RCC 7860 (cell line): ENCODE data around the gene ZNF830.
"Not testable (repeated sequence)": the region's sequence is repeated elsewhere in the genome, so short reads cannot be mapped to it uniquely, and the experiment has no call there.

Experiments used
- DNase-seq: peaks from one replicate; pipeline ENCODE4 v3.0.0-alpha.2; 2015; ENCODE audit warnings: low spot score
- FAIRE-seq: peaks from 2 replicates; lab custom pipeline; 2012; peaks lifted over from hg19 to GRCh38; lab: Jason Lieb, UNC

ZNF830 gene, protein sequence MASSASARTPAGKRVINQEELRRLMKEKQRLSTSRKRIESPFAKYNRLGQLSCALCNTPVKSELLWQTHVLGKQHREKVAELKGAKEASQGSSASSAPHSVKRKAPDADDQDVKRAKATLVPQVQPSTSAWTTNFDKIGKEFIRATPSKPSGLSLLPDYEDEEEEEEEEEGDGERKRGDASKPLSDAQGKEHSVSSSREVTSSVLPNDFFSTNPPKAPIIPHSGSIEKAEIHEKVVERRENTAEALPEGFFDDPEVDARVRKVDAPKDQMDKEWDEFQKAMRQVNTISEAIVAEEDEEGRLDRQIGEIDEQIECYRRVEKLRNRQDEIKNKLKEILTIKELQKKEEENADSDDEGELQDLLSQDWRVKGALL

DNA sequence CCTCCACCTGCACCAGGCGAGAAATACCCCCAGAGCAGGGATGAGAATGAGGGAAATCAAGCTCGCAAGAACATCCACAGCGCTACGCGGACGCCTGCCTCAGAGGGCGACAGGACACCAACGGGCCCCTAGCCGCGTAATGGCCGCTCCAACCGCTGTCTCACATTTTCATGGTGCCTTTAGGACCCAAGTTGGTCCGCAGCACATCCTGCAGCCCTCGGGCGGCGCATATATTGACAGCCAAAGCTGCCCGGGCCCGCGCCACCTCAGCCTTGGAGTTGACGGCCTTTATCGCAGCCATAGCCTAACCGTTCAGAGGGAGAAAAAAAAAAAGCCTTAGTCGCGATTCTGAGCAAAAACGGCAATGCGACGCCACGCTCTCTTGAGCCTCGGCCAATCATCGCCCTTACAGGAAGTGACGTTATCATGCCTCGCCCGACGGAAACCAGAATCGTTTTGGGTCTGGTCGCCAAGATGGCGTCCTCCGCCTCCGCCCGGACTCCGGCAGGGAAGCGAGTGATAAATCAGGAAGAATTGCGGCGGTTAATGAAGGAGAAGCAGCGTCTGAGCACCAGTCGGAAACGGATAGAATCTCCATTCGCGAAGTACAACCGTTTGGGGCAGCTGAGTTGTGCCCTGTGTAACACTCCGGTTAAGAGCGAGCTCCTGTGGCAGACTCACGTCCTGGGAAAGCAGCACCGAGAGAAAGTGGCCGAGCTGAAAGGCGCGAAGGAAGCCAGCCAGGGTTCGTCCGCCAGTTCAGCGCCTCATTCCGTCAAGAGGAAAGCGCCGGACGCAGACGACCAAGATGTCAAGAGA lies at the start of gene ZNF830, which contains the start of gene CCT6B:
Gene ZNF830 (plus strand): TSS at position 448 of the 819 bp plus-strand sequence. CDS start 27 bp downstream, at position 475.
Gene CCT6B (minus strand): TSS at position 368 of the 819 bp plus-strand sequence. CDS start 67 bp downstream, at position 301.
- peak; percentile 72 for FAIRE-seq
- DNase-seq = peak; percentile 76

DNA sequence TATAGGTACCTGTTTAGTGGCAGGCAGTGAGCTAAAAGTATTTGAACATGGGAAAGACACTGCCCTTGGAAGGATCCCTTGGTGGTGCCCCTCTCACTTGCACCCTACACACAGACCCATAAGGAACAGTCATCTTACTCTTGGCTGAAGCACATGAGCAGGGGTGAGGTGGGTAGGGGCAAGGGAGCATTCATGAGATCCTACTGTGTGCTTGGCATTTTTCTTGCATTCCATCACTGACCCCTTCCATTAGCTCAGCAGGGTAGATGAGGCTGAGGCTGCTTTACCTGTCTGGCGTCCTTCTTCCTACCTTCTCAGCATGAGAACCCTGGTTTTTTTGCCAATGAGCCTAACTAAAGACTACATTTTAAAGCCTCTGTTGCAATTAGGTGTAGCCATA lies 48.3 kb upstream of the ZNF830 start:
- no peak for FAIRE-seq
- DNase-seq = no peak

DNA sequence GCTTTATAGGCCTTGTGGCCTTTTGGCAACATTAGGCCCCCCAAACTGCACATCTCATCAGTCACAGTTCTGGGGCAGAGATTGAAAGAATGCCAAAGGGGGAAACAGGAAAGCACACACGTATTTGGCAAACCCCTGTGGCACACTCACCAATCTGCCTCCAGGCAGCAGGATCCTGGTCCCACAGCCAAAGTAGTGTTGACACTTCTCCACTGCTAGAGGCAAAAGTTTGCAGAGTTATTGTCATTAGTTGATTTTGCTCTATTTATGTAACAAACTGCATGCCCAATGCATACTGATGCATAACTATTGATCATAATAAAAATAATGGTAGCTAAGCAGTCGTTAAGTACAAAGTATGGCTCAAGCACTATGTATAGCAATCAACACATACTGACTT lies 45.2 kb upstream of the ZNF830 start:
- DNase-seq (no peak), FAIRE-seq (no peak)

DNA sequence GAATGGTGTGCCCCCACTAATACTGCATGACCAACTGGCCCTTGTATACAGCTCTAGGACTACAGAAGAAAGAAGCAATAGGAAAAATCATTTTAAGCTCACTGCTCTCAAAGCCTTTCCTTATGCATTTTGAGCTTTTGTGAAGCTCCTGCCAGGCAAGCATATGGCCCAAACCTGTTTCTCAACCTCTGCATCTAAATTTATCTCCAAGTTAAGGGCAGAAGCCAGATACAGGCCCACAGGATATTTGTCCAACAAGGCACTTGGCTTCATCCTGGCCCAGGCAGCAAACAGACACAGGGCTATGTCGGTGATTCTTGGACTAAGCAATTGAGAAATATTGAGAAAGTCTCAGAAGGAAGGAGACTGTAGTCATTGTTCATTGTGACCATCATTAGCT lies 44.0 kb upstream of the ZNF830 start:
- no peak for DNase-seq

DNA sequence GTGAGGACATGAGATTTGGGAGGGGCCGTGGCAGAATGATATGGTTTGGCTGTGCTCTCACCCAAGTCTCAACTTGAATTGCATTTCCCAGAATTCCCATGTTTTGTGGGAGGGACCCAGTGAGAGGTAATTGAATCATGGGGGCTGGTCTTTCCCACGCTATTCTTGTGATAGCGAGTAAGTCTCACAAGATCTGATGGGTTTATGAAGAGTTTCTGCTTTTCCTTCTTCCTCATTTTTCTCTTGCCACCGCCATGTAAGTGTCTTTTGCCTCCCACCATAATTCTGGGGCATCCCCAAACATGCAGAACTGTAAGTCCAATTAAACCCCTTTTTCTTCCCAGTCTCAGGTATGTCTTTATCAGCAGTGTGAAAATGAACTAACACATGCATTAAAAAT lies 40.7 kb upstream of the ZNF830 start:
- FAIRE-seq = no peak
- no peak for DNase-seq

More for the DNA sequence above, 44.0 kb upstream of the ZNF830 start:
- no peak for FAIRE-seq

DNA sequence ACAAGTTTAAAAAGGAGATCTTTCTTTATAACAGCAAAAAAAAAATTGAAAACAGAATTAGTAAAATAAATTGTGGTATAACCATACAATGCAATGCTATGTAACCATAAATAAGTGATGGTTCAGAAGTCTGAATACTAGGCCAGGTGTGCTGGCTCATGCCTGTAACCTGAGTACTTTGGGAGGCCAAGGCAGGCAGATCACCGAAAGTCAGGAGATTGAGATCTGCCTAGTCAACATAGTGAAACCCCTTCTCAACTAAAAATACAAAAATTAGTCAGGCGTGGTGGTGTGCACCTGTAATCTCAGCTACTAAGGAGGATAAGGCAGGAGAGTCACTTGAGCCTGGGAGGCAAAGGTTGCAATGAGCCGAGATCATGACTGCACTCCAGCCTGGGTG lies 34.7 kb upstream of the ZNF830 start:
- DNase-seq (no peak), FAIRE-seq (no peak)

DNA sequence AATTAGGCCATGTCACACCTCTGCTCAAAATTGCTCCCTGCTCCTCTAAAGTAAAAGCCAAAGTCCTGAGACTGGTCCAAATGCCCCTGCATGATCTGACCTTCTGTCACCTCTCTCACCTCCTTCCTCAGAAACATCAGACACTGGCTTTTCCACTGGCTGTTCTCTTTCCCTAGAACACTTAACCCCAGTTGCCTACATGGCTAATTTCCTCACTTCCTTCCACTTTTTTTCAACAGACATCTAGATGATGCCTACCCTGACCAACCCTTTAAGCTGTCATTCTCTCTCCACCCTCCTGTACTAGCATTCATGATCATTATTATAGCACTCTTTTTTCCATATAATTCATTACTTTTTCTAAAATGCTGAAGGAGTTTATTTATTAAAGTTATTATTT lies 31.1 kb upstream of the ZNF830 start:
- no peak for FAIRE-seq
- no peak for DNase-seq

DNA sequence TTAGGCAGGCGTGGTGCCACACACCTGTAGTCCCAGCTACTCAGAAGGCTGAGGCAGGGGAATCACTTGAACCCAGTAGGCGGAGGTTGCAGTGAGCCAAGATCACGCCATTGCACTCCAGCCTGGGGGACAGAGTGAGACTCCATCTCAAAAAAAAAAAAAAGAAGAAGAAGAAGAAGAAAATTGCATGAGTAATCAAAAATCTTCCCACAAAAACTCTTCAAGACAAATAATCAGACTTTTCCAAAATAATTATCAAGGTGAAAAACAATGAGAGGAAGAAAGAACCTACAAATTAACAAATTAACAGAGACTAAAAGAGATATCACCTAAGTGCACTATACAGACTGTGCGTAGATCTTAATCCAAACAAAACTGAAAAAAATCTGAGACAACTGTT lies 10.6 kb upstream of the ZNF830 start:
- FAIRE-seq, DNase-seq: not testable (repeated sequence)

DNA sequence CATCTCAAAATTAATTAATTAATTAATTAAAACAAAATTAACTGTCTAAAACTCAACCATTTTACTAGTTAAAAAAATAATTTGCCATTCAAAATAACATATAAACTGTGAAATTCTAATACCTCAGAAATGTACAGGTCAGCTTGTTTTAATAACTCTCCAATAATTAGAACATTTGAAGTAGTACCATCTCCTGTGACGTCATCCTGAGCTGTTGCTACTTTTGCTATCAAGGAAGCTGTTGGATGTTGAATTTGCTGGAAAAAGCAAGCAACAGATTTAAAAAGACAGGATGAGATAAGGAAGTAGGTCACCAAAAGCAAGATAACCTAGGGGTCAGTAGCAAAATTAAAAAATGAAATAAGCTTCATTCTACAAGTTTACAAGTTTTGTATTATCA lies 2.9 kb upstream of the ZNF830 start:
- DNase-seq = no peak
- FAIRE-seq = no peak

DNA sequence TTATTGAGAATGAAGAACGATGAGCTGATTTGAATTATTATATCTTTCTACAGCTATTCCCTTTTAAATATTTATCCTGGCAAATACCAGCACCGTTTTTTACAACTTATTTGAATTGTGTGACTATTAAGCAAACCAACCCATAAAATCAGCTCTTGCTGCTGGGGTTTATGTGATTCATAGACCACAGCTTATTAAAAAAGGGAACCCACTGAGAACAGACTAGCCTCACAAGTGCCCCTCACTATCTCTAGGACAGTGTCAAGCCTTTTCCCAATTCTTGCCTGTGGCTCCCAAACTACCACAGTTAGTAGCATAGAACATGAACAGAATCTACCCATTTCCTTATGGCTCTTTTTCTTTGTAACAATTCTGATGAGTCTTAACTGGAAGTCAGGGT lies 12.8 kb downstream of the ZNF830 start:
- FAIRE-seq (no peak), DNase-seq (no peak)

DNA sequence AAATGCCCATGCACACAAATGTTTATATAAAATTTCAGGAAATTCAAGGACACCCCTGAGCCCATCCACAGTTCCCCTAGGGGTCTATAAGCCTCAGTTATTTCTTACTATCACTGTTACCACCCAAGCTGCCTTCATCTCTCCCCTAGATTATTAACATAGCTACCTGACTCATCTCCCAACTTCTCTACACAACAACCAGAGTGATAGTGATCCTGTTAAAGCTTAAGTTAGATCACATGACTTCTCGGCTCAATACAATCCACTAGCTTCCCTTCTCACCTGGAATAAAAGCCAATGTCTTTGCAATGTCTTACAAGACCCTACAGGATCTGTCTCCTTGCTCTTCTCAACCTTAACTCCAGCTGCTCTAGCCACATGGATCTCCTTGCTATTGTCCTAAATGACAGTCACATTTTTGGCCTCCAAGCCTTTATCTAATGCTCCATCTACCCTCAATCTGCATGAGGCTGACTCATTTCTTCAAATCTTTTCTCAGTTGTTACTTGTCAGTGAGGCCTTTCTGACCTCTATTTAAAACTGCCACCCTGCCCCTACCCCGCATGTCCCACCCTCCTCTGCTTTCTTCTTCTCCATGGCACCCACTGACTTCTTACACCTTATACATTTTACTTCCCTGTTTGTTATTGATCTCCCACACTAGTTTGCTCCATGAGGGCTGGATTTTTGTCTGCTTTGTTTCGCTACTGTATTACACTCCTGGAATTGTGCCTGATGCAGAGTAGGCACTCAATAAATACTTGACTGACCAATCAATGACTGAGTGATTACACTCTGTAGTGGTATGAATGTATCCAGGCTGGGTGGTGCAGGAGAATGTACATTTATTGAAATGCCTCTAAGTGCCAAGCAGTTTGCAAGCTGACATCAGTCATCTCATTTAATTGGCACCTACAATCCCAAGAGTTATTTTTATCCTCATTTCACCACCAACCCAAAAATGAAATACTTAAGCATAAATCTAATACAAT lies 13.8 kb downstream of the ZNF830 start:
- DNase-seq = no peak
- no peak for FAIRE-seq

DNA sequence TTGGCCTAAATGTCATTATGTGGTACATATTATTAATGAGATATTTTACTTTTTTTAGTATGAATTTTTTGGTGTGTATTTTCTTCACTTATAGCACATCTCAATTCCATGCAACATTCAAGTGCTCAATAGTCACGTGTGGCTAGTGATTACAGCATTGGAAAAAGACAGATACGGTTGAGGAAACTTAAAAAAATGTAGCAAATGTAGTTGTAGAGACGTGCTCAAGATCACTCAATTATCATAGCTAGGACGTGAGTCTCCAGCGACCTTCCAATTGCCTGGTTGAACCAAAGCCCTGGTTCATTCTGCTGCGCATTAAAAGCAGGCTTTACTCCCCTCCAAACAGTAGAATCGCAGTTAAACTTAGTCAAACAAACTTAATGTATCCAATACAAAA lies 17.8 kb downstream of the ZNF830 start:
- FAIRE-seq = no peak
- no peak for DNase-seq

DNA sequence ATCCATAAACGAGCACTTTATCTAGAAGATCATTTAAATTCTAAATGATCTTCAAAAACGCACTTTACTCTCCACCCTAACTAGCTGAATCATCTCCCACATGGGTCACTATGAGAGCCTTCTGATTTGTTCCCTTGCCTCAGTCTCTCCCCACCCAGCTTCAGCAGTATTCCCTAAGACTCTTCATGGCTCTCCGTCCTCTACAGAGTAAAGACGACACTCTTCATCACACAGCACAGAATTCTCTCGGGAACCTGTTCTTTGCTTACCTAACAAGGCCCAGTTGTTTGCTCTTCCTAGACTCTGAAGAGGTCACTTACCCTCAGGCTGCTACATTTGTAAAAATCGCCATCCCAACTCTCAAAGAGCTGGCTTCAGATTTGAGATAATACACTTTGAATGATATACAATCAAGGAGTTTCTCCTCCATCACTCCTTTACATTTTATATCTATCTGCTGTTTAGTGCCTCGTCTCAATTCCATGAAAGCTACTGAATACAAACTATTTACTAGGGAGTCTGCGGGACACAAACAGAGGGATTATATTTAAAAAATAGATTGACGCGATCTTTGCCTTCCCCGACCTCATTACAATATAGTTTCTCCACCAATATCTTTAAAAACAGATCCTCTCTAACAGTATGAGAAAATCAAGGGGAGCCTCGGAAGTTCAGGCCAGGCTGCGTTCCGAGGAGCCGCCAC lies 18.5 kb downstream of the ZNF830 start:
- FAIRE-seq (no peak), DNase-seq (no peak)

DNA sequence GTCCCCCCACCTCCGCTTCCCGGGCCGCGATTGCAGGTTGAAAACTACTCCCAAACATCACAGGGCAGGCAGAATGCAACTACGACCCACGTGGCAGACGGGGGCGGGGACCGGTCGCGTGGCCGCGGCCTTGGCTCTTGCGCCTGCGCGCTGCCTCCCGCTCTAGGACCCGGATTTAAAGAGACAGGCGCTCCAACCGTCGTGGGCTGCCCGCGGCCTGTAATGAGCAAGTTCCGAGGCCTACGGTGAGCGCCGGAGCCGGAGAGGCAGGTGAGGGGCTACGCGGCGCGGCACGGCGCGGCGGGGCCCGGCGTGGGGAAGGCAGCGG lies 19.0 kb downstream of the ZNF830 start, which contains the start of gene LIG3:
Gene LIG3 (plus strand): TSS at position 160 of the 328 bp plus-strand sequence. CDS start 2,494 bp downstream, outside the sequence.
- no peak for FAIRE-seq
- DNase-seq = peak; percentile 87

DNA sequence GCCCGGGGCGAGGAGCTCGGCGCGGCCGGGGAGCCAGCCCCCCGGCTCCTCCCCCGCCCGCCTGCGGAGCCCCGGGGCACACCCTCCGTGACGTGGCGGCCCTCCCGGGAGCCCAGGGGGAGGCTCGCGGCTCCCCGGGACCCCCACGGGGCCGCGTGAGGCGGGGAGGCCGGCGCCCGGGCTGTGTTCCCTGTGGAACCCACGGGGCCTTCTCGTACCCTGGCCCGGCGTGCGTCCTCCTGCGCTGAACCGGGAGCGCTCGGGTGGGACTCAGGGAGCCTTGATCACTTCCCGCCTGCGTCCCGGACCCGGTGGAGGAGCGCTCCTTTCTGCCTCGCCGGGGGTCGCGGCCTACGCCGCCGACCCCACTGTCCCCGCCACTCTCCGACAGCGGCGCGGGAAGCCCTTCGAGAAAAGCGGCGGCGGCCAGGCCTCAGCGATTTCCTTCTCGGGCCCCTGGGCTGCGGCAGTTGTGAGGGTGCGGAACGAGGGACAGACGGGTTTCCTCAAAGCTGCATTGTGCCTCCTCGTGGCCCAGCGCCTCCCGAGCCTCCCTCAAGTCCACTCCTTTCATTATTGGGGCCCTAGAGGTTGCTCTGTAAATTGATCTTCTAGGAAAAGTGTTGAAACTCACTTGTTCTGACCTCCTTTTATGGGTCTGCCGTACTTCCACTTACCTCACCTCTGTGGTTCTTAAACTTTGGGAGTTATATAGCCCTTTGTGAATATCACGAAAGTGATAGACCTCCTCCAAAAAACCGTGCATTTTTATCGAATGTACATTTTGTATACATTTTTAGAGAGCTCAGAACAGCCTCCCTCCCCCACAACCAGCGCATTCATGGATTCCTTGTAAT lies 19.6 kb downstream of the ZNF830 start:
- DNase-seq = peak; percentile 64
- no peak for FAIRE-seq

DNA sequence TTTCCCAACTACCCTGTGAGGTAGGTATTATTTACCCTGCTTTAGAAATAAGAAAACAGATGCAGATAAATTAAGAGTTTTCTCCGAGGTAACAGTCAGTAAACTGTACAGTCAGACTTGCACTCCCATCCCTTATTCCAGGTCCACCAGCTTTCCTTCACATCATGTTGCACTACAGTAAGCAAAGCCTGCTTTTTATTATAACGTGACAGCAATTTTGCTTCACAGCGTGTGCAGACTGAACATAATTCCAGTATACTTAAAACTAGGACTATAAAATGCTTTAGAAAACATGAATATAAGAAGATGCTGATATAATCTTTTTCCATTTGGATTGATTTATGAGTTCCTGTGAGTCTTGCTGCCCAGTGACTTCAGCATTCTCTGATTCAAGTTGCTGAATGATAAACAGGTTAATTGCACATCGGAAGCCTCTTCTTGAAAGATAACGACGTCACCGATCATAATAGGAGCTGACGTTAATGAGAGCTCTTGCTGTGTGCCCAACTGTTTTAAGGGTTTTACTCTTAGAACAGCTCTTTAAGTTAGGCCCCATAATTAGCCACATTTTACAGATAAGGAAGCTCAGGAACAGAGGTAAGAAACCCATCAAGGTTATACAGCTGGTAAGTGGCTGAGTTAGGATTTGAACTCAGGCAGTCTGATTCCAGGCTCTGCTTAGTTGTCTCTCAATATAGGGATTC lies 20.4 kb downstream of the ZNF830 start:
- DNase-seq (no peak), FAIRE-seq (no peak)

DNA sequence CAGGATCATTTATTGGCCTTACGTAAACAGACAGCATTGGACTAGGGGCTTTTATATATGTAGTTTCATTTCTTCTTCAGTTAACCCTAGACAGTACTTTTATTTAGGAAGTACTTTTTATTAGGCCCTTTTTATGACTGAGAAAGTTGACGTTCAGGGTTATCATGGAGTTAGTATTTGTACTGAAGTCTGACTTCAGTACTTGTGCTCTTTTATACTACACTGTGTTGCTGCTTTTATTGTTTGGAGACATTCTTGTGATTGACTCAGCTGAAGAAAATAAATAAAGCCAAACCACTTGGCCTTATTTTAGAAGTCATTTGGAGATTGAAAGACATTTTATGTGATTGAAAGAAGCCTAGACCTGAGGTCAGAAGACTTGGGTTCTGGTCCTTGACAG lies 25.9 kb downstream of the ZNF830 start:
- FAIRE-seq = no peak
- no peak for DNase-seq

DNA sequence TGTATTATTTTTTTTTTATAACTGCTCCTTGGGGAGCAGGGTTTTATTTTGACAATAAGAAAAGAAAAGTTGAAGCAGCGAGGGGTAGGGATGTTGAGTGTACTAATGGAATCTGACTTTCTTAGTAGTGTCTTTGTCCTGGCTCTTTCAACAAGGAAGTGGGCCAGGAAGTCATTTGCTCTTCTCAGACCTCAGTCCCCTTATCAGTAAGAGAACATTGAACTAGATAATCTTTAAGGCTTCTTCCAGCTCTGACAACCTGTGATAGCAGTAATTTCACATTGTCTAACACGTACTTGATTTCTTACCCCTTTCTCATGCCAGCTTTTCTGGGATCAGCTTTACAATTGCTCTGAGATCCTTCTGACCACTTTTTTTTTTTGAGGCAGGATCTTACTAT lies 27.3 kb downstream of the ZNF830 start:
- FAIRE-seq (no peak), DNase-seq (no peak)

DNA sequence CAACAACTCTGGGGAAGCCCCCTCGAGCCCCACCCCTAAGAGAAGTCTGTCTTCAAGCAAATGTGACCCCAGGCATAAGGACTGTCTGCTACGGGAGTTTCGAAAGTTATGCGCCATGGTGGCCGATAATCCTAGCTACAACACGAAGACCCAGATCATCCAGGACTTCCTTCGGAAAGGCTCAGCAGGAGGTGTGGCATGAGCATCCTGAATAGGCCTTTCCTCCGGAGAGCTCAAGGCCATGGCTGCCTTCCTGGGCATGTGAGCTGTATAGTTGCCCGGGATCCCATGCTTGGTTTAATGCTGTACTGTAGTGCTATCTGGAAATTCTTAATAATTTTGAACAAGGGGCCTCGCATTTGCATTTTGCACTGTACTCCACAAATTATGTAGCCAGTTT lies 28.1 kb downstream of the ZNF830 start:
- no peak for FAIRE-seq
- no peak for DNase-seq
